ENCODE results near the gene POLR2F. TPM values are rescaled to one million over a fixed set of nuclear protein-coding genes. Genes with fewer than 3 reads are reported as not detected.

POLR2F gene
- total RNA-seq, 1 experiment from 2014 or later, result 107 TPM

DNA sequence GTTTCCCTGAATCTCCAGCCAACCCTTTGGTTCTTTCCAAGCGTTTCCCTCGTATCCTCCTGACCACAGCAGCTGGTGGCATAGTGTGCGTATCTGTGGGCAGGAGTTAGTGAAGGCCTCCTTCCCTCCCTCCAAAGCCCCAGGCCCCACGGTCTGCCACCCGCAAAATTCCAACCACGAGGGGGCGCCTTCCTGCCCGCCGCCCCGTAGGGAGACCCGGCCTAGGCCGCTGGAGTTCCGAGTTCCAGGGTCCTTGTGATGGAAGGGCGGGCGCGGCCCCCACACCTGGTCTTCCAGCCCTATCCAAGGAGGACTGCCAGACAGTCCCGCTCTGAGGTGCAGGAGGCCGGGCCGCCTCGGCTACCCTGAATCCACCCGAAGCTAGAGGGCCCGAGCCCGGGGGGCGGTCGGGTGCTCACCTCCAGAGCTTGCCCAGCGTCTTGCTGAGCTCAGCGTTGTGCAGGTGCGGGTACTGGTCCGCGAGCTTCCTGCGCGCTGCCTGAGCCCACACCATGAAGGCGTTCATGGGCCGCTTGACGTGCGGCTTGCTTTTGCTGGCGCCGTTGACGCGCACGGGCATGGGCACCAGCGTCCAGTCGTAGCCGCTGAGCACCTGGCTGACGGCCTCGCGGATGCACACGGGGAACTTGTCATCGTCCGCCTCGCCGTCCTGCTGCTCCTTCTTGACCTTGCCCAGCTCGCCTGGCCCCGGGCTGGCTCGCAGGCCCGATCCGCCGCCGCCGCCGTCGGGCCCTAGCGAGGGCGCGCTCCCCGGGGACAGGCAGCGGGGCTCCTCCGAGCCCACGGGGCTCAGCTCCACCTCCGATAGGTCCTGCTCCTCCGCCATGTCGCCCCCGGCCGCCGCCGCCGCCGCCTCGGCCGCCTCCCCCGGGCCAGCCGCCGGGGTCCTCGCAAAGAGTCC is 29.7 kb downstream of the POLR2F start:
- H3K4me3 ChIP-seq (replicated peaks in 1 of 2; ENCODE audit: low read depth in 1 of 2, low read length in 2 of 2), result no peak overlapping the region
- CTCF ChIA-PET, result no interaction called here
- intact Hi-C loops (cut with micrococcal nuclease), result no loop called here
- TF ChIP-seq, protein P1, sequence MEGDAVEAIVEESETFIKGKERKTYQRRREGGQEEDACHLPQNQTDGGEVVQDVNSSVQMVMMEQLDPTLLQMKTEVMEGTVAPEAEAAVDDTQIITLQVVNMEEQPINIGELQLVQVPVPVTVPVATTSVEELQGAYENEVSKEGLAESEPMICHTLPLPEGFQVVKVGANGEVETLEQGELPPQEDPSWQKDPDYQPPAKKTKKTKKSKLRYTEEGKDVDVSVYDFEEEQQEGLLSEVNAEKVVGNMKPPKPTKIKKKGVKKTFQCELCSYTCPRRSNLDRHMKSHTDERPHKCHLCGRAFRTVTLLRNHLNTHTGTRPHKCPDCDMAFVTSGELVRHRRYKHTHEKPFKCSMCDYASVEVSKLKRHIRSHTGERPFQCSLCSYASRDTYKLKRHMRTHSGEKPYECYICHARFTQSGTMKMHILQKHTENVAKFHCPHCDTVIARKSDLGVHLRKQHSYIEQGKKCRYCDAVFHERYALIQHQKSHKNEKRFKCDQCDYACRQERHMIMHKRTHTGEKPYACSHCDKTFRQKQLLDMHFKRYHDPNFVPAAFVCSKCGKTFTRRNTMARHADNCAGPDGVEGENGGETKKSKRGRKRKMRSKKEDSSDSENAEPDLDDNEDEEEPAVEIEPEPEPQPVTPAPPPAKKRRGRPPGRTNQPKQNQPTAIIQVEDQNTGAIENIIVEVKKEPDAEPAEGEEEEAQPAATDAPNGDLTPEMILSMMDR (IDR thresholded peaks at IDR 0.05 in 2 of 3, conservative IDR thresholded peaks at IDR 0.05 in 1 of 3; ENCODE audit: borderline replicate concordance in 1 of 3, insufficient read depth in 1 of 3, low read depth in 2 of 3, low read length in 2 of 3), result peak in 2 of 3 experiments; percentile 31 to 45; a peak in 3 of 6 replicates
- TF ChIP-seq CEBPB (IDR thresholded peaks at IDR 0.05; ENCODE audit: low read depth) (no peak), EGR1 (IDR thresholded peaks at IDR 0.05; ENCODE audit: low read depth) (no peak), SRF (IDR thresholded peaks at IDR 0.05; ENCODE audit: low read depth) (no peak)
- no peak overlapping the region for H2AFZ ChIP-seq (ENCODE audit: low read depth, low read length, poor library complexity, severe bottlenecking)
- H3K9ac ChIP-seq (ENCODE audit: low read length), result no peak overlapping the region
- no peaks in the 10 kb centered on the region for H3K36me3 ChIP-seq (ENCODE audit: control insufficient read depth in 1 of 2, insufficient read depth in 2 of 2, low read length in 2 of 2)
- no TSS peak for BruUV-seq (replicated peaks)
- POLR2A ChIA-PET, result no interaction called here
- H3K27ac ChIP-seq (ENCODE audit: low read depth, low read length), result no peak overlapping the region
- no peaks in the 10 kb centered on the region for H3K4me1 ChIP-seq (ENCODE audit: control insufficient read depth in 1 of 2, insufficient read depth in 2 of 2, low read length in 2 of 2)
- no peaks in the 10 kb centered on the region for H3K79me2 ChIP-seq (ENCODE audit: insufficient read depth, low read length)
- no peak overlapping the region for H3K4me2 ChIP-seq (ENCODE audit: low read length)
- H3K9me2 ChIP-seq (ENCODE audit: insufficient read depth), result no peaks in the 10 kb centered on the region
- H3K27me3 ChIP-seq (ENCODE audit: insufficient read depth, low read length), result no peaks in the 10 kb centered on the region
- RAD21 ChIA-PET (ENCODE audit: low non-redundant PET in 1 of 2, low total read pairs in 2 of 2, uncharacterized antibody in 2 of 2, unreplicated experiment in 2 of 2), result no interaction called here
- no peaks in the 10 kb centered on the region for H4K20me1 ChIP-seq (ENCODE audit: insufficient read depth)
- ATAC-seq, result peak; percentile 56; the same call in 1 of the 2 replicates
- no peak for DNase-seq (ENCODE audit: low read depth, low spot score)
- H3K9me3 ChIP-seq (ENCODE audit: control insufficient read depth in 1 of 2, insufficient read depth in 1 of 2, low read depth in 1 of 2, low read length in 2 of 2), result no peaks in the 10 kb centered on the region
